H1 (cell line): ENCODE measurements around the gene TUBB2B. TPM values are rescaled to one million over a fixed set of nuclear protein-coding genes. Genes with fewer than 3 reads are reported as not detected.

Source experiments
- ATF2 ChIP-seq: IDR thresholded peaks from 2 replicates; pipeline ENCODE4 v1.6.1; 2012; ENCODE audit warnings: low read length, inconsistent platforms
- BCL11A ChIP-seq, 2 experiments: IDR thresholded peaks; one replicate each; pipeline ENCODE4 v1.6.1; 2011; ENCODE audit warnings: low read depth in 2 of 2, low read length in 2 of 2, mild to moderate bottlenecking in 2 of 2
- JUN ChIP-seq: IDR thresholded peaks from 2 replicates; pipeline ENCODE4 v1.6.1; 2011; ENCODE audit warnings: low read depth, mild to moderate bottlenecking, improper control_type of control experiment, low read length
- RNF2 ChIP-seq: fragments of 200-900, 300-1000 bp; sonication (generic); IDR thresholded peaks from 2 replicates; pipeline ENCODE4 v1.7.1; 2016; ENCODE audit warnings: borderline replicate concordance, low read depth, mild to moderate bottlenecking, antibody characterized with exemption, low read length; ENCODE audit not compliant: poor library complexity, severe bottlenecking; ENCODE audit errors: missing control alignments
- TAF7 ChIP-seq: optimal IDR thresholded peaks from 2 replicates; pipeline ENCODE3; 2011; ENCODE audit warnings: low read depth, mild to moderate bottlenecking, inconsistent platforms, low read length, moderate library complexity, borderline replicate concordance
- polyA plus RNA-seq, 7 experiments: library from polyadenylated mRNA; depleted of rRNA in 3 of 7; stranded (reverse) in 5 of 7; unstranded in 2 of 7; fragments of >200 nt in 5 of 7; fragments of 200-250 nt in 2 of 7; gene quantifications; 1 replicate in 5 of 7; 2 replicates in 1 of 7; 4 replicates in 1 of 7; pipeline versions ENCODE4 v1.2.1 to v1.2.3, GENCODE V29; 2011 to 2013; ENCODE audit warnings: missing spikeins in 2 of 7, mixed read lengths in 2 of 7
- total RNA-seq: library from RNA; stranded (reverse); fragmentation: NEBNext Ultra II Directional; extraction: Animal tissue kit (Norgen Biotek cat#: 25700); gene quantifications from 2 replicates; pipeline ENCODE4 v1.2.1, GENCODE V29; 2021

TUBB2B gene
- total and polyA plus RNA-seq, 2 of the 8 experiments (the other 6 are each of a cell fraction or from before 2014, with no cell fraction given), result 612 to 722 TPM

- TF ChIP-seq RNF2, result no peak
- no peak for TF ChIP-seq BCL11A (IDR thresholded peaks at IDR 0.05; ENCODE audit: low read depth in 2 of 2, low read length in 2 of 2)
- TF ChIP-seq TAF7, result no peak
- no peak for TF ChIP-seq ATF2
- no peak for TF ChIP-seq JUN
Measured at GRCh38 chr6:3233321-3233720, 5.9 kb upstream of the TUBB2B start (continued).
